ENCODE measurements around the gene CAPRIN1.

DNA sequence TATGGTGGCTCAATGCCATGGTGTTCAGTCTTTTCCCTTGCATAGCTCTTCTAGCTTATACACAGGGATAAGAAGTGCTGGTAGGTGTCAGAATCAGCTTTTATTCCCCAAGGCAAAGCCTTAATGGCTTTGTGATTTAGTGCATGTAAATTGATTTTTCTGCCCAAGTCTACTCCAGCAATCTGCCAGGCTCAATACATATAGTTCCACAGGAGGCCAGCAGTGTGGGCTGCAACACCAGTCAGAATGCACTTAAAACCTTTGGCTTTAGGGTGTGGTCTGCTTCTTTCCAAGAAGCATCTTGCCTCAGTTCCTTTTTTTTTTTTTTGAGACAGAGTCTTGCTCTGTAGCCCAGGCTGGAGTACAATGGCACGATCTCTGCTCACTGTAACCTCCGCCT lies 14.5 kb upstream of the CAPRIN1 start:
- TF ChIP-seq EZH2 (IDR thresholded peaks at IDR 0.05; ENCODE audit: borderline replicate concordance, control insufficient read depth, low read depth, low read length) (no peak), SUZ12 (IDR thresholded peaks at IDR 0.05; ENCODE audit: unreplicated experiment) (no peak), ZNF274 (IDR thresholded peaks at IDR 0.05; ENCODE audit: insufficient read depth, insufficient read length) (no peak), YY1 (IDR thresholded peaks at IDR 0.05; ENCODE audit: low read depth, low read length) (no peak)
- TF ChIP-seq, protein P1, sequence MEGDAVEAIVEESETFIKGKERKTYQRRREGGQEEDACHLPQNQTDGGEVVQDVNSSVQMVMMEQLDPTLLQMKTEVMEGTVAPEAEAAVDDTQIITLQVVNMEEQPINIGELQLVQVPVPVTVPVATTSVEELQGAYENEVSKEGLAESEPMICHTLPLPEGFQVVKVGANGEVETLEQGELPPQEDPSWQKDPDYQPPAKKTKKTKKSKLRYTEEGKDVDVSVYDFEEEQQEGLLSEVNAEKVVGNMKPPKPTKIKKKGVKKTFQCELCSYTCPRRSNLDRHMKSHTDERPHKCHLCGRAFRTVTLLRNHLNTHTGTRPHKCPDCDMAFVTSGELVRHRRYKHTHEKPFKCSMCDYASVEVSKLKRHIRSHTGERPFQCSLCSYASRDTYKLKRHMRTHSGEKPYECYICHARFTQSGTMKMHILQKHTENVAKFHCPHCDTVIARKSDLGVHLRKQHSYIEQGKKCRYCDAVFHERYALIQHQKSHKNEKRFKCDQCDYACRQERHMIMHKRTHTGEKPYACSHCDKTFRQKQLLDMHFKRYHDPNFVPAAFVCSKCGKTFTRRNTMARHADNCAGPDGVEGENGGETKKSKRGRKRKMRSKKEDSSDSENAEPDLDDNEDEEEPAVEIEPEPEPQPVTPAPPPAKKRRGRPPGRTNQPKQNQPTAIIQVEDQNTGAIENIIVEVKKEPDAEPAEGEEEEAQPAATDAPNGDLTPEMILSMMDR (IDR thresholded peaks at IDR 0.05 in 2 of 3, conservative IDR thresholded peaks at IDR 0.05 in 1 of 3; ENCODE audit: control insufficient read depth in 2 of 3, extremely low read depth in 1 of 3, insufficient read depth in 1 of 3, low read depth in 3 of 3, low read length in 3 of 3): no peak
- TF ChIP-seq, protein P2, sequence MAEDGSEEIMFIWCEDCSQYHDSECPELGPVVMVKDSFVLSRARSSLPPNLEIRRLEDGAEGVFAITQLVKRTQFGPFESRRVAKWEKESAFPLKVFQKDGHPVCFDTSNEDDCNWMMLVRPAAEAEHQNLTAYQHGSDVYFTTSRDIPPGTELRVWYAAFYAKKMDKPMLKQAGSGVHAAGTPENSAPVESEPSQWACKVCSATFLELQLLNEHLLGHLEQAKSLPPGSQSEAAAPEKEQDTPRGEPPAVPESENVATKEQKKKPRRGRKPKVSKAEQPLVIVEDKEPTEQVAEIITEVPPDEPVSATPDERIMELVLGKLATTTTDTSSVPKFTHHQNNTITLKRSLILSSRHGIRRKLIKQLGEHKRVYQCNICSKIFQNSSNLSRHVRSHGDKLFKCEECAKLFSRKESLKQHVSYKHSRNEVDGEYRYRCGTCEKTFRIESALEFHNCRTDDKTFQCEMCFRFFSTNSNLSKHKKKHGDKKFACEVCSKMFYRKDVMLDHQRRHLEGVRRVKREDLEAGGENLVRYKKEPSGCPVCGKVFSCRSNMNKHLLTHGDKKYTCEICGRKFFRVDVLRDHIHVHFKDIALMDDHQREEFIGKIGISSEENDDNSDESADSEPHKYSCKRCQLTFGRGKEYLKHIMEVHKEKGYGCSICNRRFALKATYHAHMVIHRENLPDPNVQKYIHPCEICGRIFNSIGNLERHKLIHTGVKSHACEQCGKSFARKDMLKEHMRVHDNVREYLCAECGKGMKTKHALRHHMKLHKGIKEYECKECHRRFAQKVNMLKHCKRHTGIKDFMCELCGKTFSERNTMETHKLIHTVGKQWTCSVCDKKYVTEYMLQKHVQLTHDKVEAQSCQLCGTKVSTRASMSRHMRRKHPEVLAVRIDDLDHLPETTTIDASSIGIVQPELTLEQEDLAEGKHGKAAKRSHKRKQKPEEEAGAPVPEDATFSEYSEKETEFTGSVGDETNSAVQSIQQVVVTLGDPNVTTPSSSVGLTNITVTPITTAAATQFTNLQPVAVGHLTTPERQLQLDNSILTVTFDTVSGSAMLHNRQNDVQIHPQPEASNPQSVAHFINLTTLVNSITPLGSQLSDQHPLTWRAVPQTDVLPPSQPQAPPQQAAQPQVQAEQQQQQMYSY (CRISPR knock-in tag; IDR thresholded peaks at IDR 0.05): no peak

All from GM12878 (cell line).